HCT116 (cell line): ENCODE data around the gene GOLT1B. TPM values are rescaled to one million over a fixed set of nuclear protein-coding genes. Genes with fewer than 3 reads are reported as not detected.

Experiments
- ATAC-seq: fragments of 200-7000 bp; cut with Tn5 transposase; 2 replicates; pipeline ENCODE4 v1.9.1; 2020; ENCODE audit warnings: mild to moderate bottlenecking, moderate library complexity
- BruUV-seq: library from RNA; stranded (reverse); fragments of 400-500 nt; replicated peaks from 2 replicates; lab custom pipeline; 2021; lab: Mats Ljungman, UMichigan
- CTCF ChIA-PET: fragments of 300-600 bp; sonication (Branson Sonifier 250); formaldehyde crosslinking; loops from one replicate; lab custom pipeline; 2021; ENCODE audit warnings: antibody characterized with exemption; lab: Charles Lee
- POLR2A ChIA-PET: fragments of 300-600, 350-600 bp; sonication (Branson Sonifier 250); formaldehyde crosslinking; loops from one replicate; lab custom pipeline; 2021; ENCODE audit warnings: antibody characterized with exemption; lab: Charles Lee
- RAD21 ChIA-PET, 2 experiments: fragments of 300-600 bp; sonication (Branson Sonifier 250); formaldehyde crosslinking; loops; one replicate each; lab custom pipeline; 2023; ENCODE audit warnings: low total read pairs in 2 of 2; ENCODE audit not compliant: uncharacterized antibody in 2 of 2, unreplicated experiment in 2 of 2, low non-redundant PET in 1 of 2; lab: Charles Lee
- DNase-seq: peaks from one replicate; pipeline ENCODE4 v3.0.0-alpha.2; 2010; ENCODE audit warnings: low read depth, low spot score
- H2AFZ ChIP-seq: fragments of 200-600 bp; shearing (Covaris generic), sonication (generic); 2 replicates; pipeline ENCODE4 v1.6.1; 2017; ENCODE audit warnings: low read depth, mixed run types, mixed read lengths, antibody characterized with exemption, low read length; ENCODE audit not compliant: poor library complexity, severe bottlenecking
- H3K27ac ChIP-seq: 2 replicates; pipeline ENCODE4 v1.5.1; 2012; ENCODE audit warnings: low read depth, low read length
- H3K27me3 ChIP-seq: fragments of 200-600 bp; sonication (generic); 2 replicates; pipeline ENCODE4 v1.6.1; 2016; ENCODE audit warnings: mixed run types, low read length, mixed read lengths; ENCODE audit not compliant: insufficient read depth
- H3K36me3 ChIP-seq, 2 experiments: fragments of 200-500 bp in 1 of 2; fragments of 200-600 bp in 1 of 2; sonication (Bioruptor generic) in 1 of 2; sonication (generic) in 1 of 2; 2 replicates each; pipeline versions ENCODE4 v1.5.1 to v1.6.1; 2014 to 2016; ENCODE audit warnings: low read length in 2 of 2, inconsistent platforms in 1 of 2, mixed read lengths in 1 of 2, mixed run types in 1 of 2; ENCODE audit not compliant: insufficient read depth in 2 of 2, control insufficient read depth in 1 of 2
- H3K4me1 ChIP-seq, 2 experiments: fragments of 200-600 bp in 1 of 2; sonication (generic) in 1 of 2; 2 replicates each; pipeline versions ENCODE4 v1.5.1 to v1.6.1; 2012 to 2017; ENCODE audit warnings: low read length in 2 of 2, inconsistent platforms in 1 of 2, mild to moderate bottlenecking in 1 of 2, mixed read lengths in 1 of 2, mixed run types in 1 of 2, moderate library complexity in 1 of 2; ENCODE audit not compliant: insufficient read depth in 2 of 2, control insufficient read depth in 1 of 2
- H3K4me2 ChIP-seq: fragments of 200-600 bp; sonication (generic); 2 replicates; pipeline ENCODE4 v1.6.1; 2017; ENCODE audit warnings: mixed run types, low read length, mixed read lengths
- H3K4me3 ChIP-seq, 2 experiments: fragments of 200-600 bp in 1 of 2; sonication (generic) in 1 of 2; replicated peaks in 1 of 2; 2 replicates each; pipeline ENCODE4 v1.5.1; 2011 to 2016; ENCODE audit warnings: low read length in 2 of 2, control low read depth in 1 of 2, low read depth in 1 of 2, mild to moderate bottlenecking in 1 of 2, mixed read lengths in 1 of 2, mixed run types in 1 of 2
- H3K79me2 ChIP-seq: fragments of 200-600 bp; sonication (generic); 2 replicates; pipeline ENCODE4 v1.6.1; 2017; ENCODE audit warnings: mild to moderate bottlenecking, mixed run types, low read length, moderate library complexity, mixed read lengths; ENCODE audit not compliant: insufficient read depth
- H3K9ac ChIP-seq: fragments of 200-600 bp; sonication (generic); 2 replicates; pipeline ENCODE4 v1.6.1; 2016; ENCODE audit warnings: low read length, mixed read lengths
- H3K9me2 ChIP-seq: fragments of 200-600 bp; sonication (generic), shearing (Covaris generic); 2 replicates; pipeline ENCODE4 v1.6.1; 2017; ENCODE audit warnings: mixed run types, mild to moderate bottlenecking, moderate library complexity; ENCODE audit not compliant: insufficient read depth
- H3K9me3 ChIP-seq, 2 experiments: fragments of 200-500 bp in 1 of 2; fragments of 200-600 bp in 1 of 2; sonication (Bioruptor generic) in 1 of 2; sonication (generic) in 1 of 2; 2 replicates each; pipeline ENCODE4 v1.6.1; 2014 to 2017; ENCODE audit warnings: low read length in 2 of 2, mixed read lengths in 2 of 2, inconsistent platforms in 1 of 2, low read depth in 1 of 2, mild to moderate bottlenecking in 1 of 2, mixed run types in 1 of 2, moderate library complexity in 1 of 2; ENCODE audit not compliant: control insufficient read depth in 1 of 2, insufficient read depth in 1 of 2
- H4K20me1 ChIP-seq: fragments of 200-600 bp; sonication (generic), shearing (Covaris generic); 2 replicates; pipeline ENCODE4 v1.6.1; 2017; ENCODE audit warnings: mixed run types, mild to moderate bottlenecking, moderate library complexity; ENCODE audit not compliant: insufficient read depth
- CBX3 ChIP-seq: IDR thresholded peaks from 2 replicates; pipeline ENCODE4 v1.6.1; 2012; ENCODE audit warnings: low read depth
- EGR1 ChIP-seq: IDR thresholded peaks from 2 replicates; pipeline ENCODE4 v1.6.1; 2012; ENCODE audit warnings: low read depth
- ELF1 ChIP-seq: IDR thresholded peaks from 2 replicates; pipeline ENCODE4 v1.6.1; 2012; ENCODE audit warnings: low read depth, borderline replicate concordance
- EZH2 ChIP-seq: fragments of 200-600 bp; sonication (generic); IDR thresholded peaks from 2 replicates; pipeline ENCODE4 v1.6.1; 2017; ENCODE audit warnings: antibody characterized with exemption, mixed run types
- FOSL1 ChIP-seq: IDR thresholded peaks from 2 replicates; pipeline ENCODE4 v1.6.1; 2012; ENCODE audit warnings: low read depth
- JUND ChIP-seq: IDR thresholded peaks from 2 replicates; pipeline ENCODE4 v1.6.1; 2012
- MAX ChIP-seq: IDR thresholded peaks from 2 replicates; pipeline ENCODE4 v1.6.1; 2012
- SIN3A ChIP-seq: IDR thresholded peaks from 2 replicates; pipeline ENCODE4 v1.6.1; 2012; ENCODE audit warnings: low read depth
- SP1 ChIP-seq: IDR thresholded peaks from 2 replicates; pipeline ENCODE4 v1.6.1; 2012; ENCODE audit warnings: low read depth
- YY1 ChIP-seq: IDR thresholded peaks from 2 replicates; pipeline ENCODE4 v1.6.1; 2011; ENCODE audit warnings: low read length, low read depth, moderate library complexity, mild to moderate bottlenecking; ENCODE audit not compliant: insufficient replicate concordance; ENCODE audit errors: extremely low read depth
- ZFX ChIP-seq: fragments of 450-650 bp; IDR thresholded peaks from 2 replicates; pipeline ENCODE4 v1.6.1; 2017
- intact Hi-C: fragments of 100-400 bp; cut with micrococcal nuclease; formaldehyde crosslinking; loops from 2 replicates; pipeline ENCODE4 v1.10.0; 2022
- total RNA-seq: library from RNA; stranded (reverse); gene quantifications from one replicate; pipeline ENCODE4 v1.2.1, GENCODE V29; 2021; ENCODE audit not compliant: unreplicated experiment
- TF ChIP-seq, protein P1 (sequence below), 3 experiments: fragments of 200-600 bp in 1 of 3; sonication (generic) in 1 of 3; IDR thresholded peaks in 2 of 3; conservative IDR thresholded peaks in 1 of 3; 2 replicates each; pipeline ENCODE4 v1.5.1; 2012 to 2017; ENCODE audit warnings: low read depth in 2 of 3, low read length in 2 of 3, antibody characterized with exemption in 1 of 3, borderline replicate concordance in 1 of 3, control low read depth in 1 of 3, mild to moderate bottlenecking in 1 of 3, mixed read lengths in 1 of 3, mixed run types in 1 of 3, moderate library complexity in 1 of 3; ENCODE audit not compliant: insufficient read depth in 1 of 3
- TF ChIP-seq, protein P2 (sequence below): IDR thresholded peaks from 2 replicates; pipeline ENCODE4 v1.6.1; 2012

Gene GOLT1B
- total RNA-seq, 1 experiment from 2014 or later = 43.5 TPM

DNA sequence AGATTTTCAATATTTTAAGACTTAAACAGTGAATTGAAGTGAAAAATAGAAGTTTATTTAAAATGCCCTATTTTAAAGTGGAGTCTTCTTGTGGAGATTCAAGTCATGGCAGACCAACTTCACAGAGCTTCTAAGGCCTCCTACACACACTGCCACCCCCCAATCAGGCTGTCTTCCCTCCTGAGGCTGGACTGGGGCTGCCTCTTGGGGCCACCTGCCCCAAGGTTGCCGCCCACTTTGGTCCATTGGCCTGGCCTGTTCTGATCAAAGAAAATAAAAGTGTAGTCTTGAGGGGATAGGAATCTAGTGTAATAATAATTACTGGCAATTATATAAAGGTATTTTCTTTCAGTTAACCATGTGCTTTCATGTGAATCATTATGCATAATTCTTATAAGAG, 1.3 kb downstream of the GOLT1B start:
- DNase-seq (no peak), ATAC-seq (no peak)
- Histone ChIP-seq H3K9ac (peak overlapping the region; percentile 93), H3K4me1 (peaks cover 13 to 19% of the 10 kb centered on the region in 2 experiments; a peak in 3 of 4 replicates), H2AFZ (no peak overlapping the region), H3K27ac (no peak overlapping the region), H3K79me2 (peaks cover 73% of the 10 kb centered on the region), H3K27me3 (no peaks in the 10 kb centered on the region), H3K9me2 (no peaks in the 10 kb centered on the region), H3K4me2 (peak overlapping the region; percentile 81), H3K4me3 (peak overlapping the region; percentile 81 to 94), H3K9me3 (no peaks in the 10 kb centered on the region), H3K36me3 (peaks cover 0 to 1% of the 10 kb centered on the region in 2 experiments; a peak in 1 of 4 replicates), H4K20me1 (no peaks in the 10 kb centered on the region)
- intact Hi-C loops = no loop called here
- BruUV-seq = TSS peak; percentile 46
- ChIA-PET POLR2A (no interaction called here), RAD21 (no interaction called here), CTCF (no interaction called here)
- no peak for TF ChIP-seq EZH2
- TF ChIP-seq, protein P1, sequence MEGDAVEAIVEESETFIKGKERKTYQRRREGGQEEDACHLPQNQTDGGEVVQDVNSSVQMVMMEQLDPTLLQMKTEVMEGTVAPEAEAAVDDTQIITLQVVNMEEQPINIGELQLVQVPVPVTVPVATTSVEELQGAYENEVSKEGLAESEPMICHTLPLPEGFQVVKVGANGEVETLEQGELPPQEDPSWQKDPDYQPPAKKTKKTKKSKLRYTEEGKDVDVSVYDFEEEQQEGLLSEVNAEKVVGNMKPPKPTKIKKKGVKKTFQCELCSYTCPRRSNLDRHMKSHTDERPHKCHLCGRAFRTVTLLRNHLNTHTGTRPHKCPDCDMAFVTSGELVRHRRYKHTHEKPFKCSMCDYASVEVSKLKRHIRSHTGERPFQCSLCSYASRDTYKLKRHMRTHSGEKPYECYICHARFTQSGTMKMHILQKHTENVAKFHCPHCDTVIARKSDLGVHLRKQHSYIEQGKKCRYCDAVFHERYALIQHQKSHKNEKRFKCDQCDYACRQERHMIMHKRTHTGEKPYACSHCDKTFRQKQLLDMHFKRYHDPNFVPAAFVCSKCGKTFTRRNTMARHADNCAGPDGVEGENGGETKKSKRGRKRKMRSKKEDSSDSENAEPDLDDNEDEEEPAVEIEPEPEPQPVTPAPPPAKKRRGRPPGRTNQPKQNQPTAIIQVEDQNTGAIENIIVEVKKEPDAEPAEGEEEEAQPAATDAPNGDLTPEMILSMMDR (IDR thresholded peaks at IDR 0.05 in 2 of 3, conservative IDR thresholded peaks at IDR 0.05 in 1 of 3; ENCODE audit: borderline replicate concordance in 1 of 3, insufficient read depth in 1 of 3, low read depth in 2 of 3, low read length in 2 of 3) = no peak

- Histone ChIP-seq H3K27ac (no peak overlapping the region), H3K9ac (no peak overlapping the region), H3K79me2 (peaks cover 85% of the 10 kb centered on the region), H3K4me1 (peaks cover 6 to 10% of the 10 kb centered on the region in 2 experiments; a peak in 3 of 4 replicates), H4K20me1 (no peaks in the 10 kb centered on the region), H2AFZ (no peak overlapping the region), H3K9me2 (no peaks in the 10 kb centered on the region), H3K4me2 (no peak overlapping the region), H3K36me3 (peaks cover 0 to 5% of the 10 kb centered on the region in 2 experiments; a peak in 1 of 4 replicates), H3K9me3 (no peaks in the 10 kb centered on the region), H3K27me3 (no peaks in the 10 kb centered on the region), H3K4me3 (no peak overlapping the region)
- ChIA-PET CTCF (no interaction called here), RAD21 (no interaction called here), POLR2A (no interaction called here)
- DNase-seq (no peak), ATAC-seq (no peak)
- intact Hi-C loops = no loop called here
- no TSS peak for BruUV-seq
- no peak for TF ChIP-seq CBX3
- TF ChIP-seq, protein P1 (IDR thresholded peaks at IDR 0.05 in 2 of 3, conservative IDR thresholded peaks at IDR 0.05 in 1 of 3; ENCODE audit: borderline replicate concordance in 1 of 3, insufficient read depth in 1 of 3, low read depth in 2 of 3, low read length in 2 of 3) = no peak
- TF ChIP-seq SIN3A = no peak
- TF ChIP-seq SP1 = no peak
- no peak for TF ChIP-seq EGR1
- TF ChIP-seq JUND = no peak
- TF ChIP-seq FOSL1 = no peak
- no peak for TF ChIP-seq ELF1
- TF ChIP-seq, protein P2, sequence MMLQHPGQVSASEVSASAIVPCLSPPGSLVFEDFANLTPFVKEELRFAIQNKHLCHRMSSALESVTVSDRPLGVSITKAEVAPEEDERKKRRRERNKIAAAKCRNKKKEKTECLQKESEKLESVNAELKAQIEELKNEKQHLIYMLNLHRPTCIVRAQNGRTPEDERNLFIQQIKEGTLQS = no peak
- TF ChIP-seq ZFX = no peak
- no peak for TF ChIP-seq MAX
- no peak for TF ChIP-seq YY1
Measured at GRCh38 chr12:21505888-21506287, 4.3 kb downstream of the GOLT1B start.
